GM12864 (cell line): ENCODE data around the gene CHD6.

Experiments
- DNase-seq: peaks from one replicate; pipeline ENCODE4 v3.0.0-alpha.2; 2011; ENCODE audit warnings: low read depth
- H3K4me3 ChIP-seq: 2 replicates; pipeline ENCODE4 v1.5.1; 2011; ENCODE audit warnings: mild to moderate bottlenecking, low read depth, low read length, control low read depth
- TF ChIP-seq, protein P1 (sequence below): IDR thresholded peaks from 2 replicates; pipeline ENCODE4 v1.5.1; 2011; ENCODE audit warnings: low read depth, mild to moderate bottlenecking, moderate library complexity, low read length, control low read depth, inconsistent platforms; ENCODE audit errors: missing control alignments

The CHD6 gene

DNA sequence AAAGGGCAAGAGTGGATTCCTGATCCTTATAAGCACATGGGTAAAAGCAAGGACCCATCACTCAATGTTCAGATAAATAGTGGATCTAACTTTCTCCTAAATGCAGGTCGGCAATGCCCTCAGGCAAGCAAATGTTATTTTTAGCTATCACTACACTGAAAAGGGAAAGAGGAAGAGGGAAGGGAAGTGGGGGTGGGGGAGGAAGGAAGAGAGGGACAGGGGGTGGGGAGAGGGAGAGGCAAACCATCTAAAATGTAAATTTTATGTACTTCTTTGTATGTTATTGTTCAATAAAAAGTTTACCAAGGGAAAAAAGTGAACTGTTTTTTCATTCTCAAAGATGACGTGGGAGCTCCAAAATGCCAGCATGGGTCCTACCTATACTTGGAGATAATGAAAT lies 44.2 kb downstream of the CHD6 start:
- TF ChIP-seq, protein P1, sequence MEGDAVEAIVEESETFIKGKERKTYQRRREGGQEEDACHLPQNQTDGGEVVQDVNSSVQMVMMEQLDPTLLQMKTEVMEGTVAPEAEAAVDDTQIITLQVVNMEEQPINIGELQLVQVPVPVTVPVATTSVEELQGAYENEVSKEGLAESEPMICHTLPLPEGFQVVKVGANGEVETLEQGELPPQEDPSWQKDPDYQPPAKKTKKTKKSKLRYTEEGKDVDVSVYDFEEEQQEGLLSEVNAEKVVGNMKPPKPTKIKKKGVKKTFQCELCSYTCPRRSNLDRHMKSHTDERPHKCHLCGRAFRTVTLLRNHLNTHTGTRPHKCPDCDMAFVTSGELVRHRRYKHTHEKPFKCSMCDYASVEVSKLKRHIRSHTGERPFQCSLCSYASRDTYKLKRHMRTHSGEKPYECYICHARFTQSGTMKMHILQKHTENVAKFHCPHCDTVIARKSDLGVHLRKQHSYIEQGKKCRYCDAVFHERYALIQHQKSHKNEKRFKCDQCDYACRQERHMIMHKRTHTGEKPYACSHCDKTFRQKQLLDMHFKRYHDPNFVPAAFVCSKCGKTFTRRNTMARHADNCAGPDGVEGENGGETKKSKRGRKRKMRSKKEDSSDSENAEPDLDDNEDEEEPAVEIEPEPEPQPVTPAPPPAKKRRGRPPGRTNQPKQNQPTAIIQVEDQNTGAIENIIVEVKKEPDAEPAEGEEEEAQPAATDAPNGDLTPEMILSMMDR = no peak
- no peak for DNase-seq
- H3K4me3 ChIP-seq = no peak overlapping the region

DNA sequence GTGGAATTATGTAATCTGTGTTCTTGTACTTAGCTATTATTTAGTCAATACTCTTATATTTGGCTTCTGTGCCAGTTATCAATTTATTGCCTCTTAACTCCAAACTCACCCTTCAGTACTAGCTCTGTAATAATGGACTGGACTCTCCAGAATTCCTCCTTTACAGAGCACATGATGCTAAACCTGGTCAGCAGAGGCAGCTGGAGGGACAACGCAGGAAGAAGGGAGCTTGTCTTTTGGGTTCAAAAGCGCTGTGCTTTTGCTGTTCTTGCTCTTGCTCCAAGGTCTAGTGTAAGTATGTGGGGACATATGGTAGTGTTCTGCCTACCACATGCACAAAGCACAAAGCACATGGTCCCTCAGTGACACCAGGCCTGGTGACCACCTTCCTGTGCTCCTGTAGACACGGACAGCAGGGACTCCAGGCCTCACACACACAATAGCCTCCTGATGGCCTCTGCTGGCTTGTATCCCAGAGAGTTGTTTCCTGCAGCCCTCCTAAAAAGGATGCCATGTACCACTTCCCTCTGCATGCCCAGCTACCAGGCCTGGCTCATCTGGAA lies 46.1 kb downstream of the CHD6 start:
- DNase-seq = no peak
- TF ChIP-seq, protein P1 = no peak
- H3K4me3 ChIP-seq = no peak overlapping the region

DNA sequence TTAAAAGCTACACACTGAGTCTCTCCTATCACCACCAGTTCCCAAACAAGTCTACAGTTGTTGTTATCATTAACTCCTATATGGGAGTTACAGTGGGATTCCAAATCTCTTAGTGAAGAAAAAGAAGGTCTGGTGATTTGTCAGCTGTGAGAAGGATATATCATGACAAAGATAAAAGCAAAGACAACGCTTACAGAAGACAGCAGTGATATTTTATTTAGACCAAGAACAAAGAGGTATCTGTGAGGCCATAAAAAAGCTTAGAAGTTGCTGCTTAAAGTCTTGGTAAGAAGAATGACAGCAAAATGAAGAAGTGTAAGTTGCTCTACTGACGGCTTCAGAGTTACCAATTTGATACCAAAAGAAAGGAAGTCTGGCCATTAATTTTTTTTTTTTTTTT lies 47.2 kb downstream of the CHD6 start:
- no peak overlapping the region for H3K4me3 ChIP-seq
- DNase-seq = no peak
- TF ChIP-seq, protein P1 = no peak

DNA sequence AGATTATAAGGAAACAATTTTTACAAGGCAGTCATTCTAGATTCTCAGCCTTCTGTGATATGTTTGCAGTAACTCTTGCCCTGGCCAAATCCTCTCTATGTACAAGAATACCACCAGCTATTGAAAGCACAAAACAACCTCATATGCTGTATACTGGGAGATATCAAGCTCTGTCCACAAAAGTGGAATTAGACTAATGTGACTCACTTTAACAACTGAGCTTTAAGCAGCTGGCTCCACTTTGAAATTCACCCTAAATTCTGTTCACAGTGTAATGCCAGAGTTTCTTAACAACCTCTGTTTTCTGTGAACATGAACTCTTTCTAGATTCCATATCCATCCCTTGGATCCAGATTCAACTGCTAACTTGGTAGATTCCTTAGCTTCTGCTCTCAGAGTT lies 47.6 kb downstream of the CHD6 start:
- no peak for DNase-seq
- no peak overlapping the region for H3K4me3 ChIP-seq
- TF ChIP-seq, protein P1 = no peak

DNA sequence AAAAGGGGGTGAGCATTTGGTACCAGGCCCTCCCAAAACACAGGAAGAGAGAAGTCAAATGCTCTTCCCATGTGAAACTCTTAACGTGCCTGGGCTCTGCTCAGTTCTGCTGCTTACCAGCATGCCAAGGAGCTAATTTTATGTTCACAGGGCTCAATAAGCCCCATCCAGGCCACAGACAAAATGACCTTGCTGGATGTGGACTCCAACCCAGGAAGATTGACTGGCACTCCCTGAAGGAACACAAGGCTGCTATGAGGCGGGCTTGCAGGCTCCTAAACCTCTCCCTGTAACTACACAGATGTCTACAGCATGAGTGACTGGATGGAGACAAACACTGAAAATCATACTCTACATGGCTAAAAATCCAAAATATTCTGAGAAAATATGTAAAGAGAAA lies 50.6 kb downstream of the CHD6 start:
- no peak for DNase-seq
- H3K4me3 ChIP-seq = no peak overlapping the region
- TF ChIP-seq, protein P1 = no peak

DNA sequence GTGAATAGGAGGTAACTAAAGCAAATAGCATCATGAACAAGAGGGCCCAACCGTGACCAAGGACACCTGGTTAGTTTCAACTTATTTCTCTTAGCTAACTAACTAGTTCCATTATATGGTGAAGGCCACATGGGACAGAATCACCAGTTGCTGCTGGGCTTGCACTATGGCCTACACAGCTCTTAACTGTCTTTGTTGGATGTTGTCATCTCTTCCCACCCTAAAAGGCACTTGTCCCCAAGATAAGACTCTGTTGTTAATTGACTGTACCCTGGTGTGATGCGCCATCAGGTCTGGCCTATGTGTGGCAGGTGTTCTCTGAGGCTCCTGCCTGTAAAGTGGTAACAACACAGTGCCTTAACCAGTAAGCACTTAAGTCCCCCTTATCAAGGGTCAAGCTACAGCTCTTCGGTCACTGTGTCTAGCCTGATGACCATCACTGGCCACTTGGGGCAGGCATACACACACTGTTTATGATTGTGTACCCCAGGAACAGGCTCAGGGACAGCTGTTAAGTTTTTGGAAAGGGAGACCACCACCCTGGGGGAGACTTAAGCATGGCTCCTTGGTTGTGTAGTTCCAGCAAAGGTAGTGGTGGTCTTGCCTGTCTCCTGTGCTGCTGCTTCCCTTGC lies 51.2 kb downstream of the CHD6 start:
- TF ChIP-seq, protein P1 = no peak
- no peak for DNase-seq
- H3K4me3 ChIP-seq = no peak overlapping the region

DNA sequence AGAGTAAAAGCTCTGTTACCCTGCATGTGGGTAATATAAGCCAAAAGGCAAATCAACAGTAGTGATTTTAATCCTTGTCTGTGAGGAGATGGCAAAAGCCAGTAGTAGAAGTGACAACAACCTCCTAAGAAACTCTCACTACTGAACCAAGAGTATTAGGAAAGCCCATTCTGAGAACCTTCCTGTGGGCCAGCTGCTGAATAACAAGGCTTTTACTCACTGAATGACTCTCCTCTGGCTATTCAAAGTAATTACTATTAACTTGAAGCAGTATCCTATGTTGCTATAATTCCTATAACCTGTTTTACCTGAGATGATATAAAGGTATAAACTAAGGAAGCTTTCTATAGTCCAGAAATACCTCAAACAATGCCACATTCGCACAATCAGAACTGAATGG lies 55.1 kb downstream of the CHD6 start:
- H3K4me3 ChIP-seq = no peak overlapping the region
- DNase-seq = no peak
- TF ChIP-seq, protein P1 = no peak
